Heart right ventricle (tissue), 16 donors: ENCODE measurements around the gene PLA2G4E. TPM values are rescaled to one million over a fixed set of nuclear protein-coding genes. Genes with fewer than 3 reads are reported as not detected.

Source experiments
- ATAC-seq, 8 donors: fragments of 200-7000 bp; cut with Tn5 transposase; one replicate each; pipeline ENCODE4 v1.9.1; 2020; ENCODE audit warnings: mild to moderate bottlenecking in 8 of 8, moderate library complexity in 8 of 8, moderate number of reproducible peaks in 1 of 8
- DNase-seq, 2 donors: peaks; one replicate each; pipeline ENCODE4 v3.0.0-alpha.2; 2020
- H3K27ac ChIP-seq, 10 donors: fragments of 200-600 bp; sonication (generic) in 2 of 10; one replicate each; pipeline versions ENCODE4 v1.5.0 to v1.8.0; 2020 to 2022; ENCODE audit warnings: mild to moderate bottlenecking in 3 of 10
- H3K27me3 ChIP-seq, 7 donors: fragments of 200-600 bp; one replicate each; pipeline ENCODE4 v1.8.0; 2021 to 2022; ENCODE audit warnings: mild to moderate bottlenecking in 2 of 7
- H3K36me3 ChIP-seq, 9 donors: fragments of 200-600 bp; sonication (generic) in 1 of 9; one replicate each; pipeline versions ENCODE4 v1.5.0 to v1.8.0; 2020 to 2022; ENCODE audit warnings: mild to moderate bottlenecking in 2 of 9
- H3K4me1 ChIP-seq, 9 donors: fragments of 200-600 bp; sonication (generic) in 1 of 9; one replicate each; pipeline versions ENCODE4 v1.5.0 to v1.8.0; 2020 to 2022; ENCODE audit warnings: mild to moderate bottlenecking in 4 of 9
- H3K4me3 ChIP-seq, 10 donors: fragments of 200-600 bp; sonication (generic) in 2 of 10; one replicate each; pipeline versions ENCODE4 v1.5.0 to v1.8.0; 2020 to 2022; ENCODE audit warnings: mild to moderate bottlenecking in 7 of 10, moderate library complexity in 2 of 10
- H3K9me3 ChIP-seq, 11 donors: fragments of 200-600 bp in 10 of 11; sonication (generic) in 2 of 11; one replicate each; pipeline versions ENCODE4 v1.5.0 to v1.8.0; 2013 to 2022; ENCODE audit warnings: mild to moderate bottlenecking in 2 of 11, control low read depth in 1 of 11, moderate library complexity in 1 of 11
- WGBS, 2 donors: extraction: QIAGEN DNeasy Blood & Tissue Kit; methylation state at CpG; one replicate each; pipeline ENCODE4 v1.1.7; 2013; ENCODE audit warnings: inconsistent platforms in 1 of 2; 5-methylcytosine and 5-hydroxymethylcytosine counted together
- intact Hi-C, 10 donors: fragments of 100-400 bp; cut with DNase I; formaldehyde crosslinking; loops; one replicate each; pipeline versions ENCODE4 v1.11.1 to v1.14.2; 2022
- polyA plus RNA-seq, 2 donors: library from polyadenylated mRNA; stranded (reverse); fragments of 200-250 nt; gene quantifications; one replicate each; pipeline ENCODE4 v1.2.3, GENCODE V29; 2013
- total RNA-seq, 10 donors: library from RNA; stranded (reverse); fragmentation: NEBNext Ultra II Directional in 3 of 10; extraction: Animal tissue kit (Norgen Biotek cat#: 25700) in 3 of 10; gene quantifications; one replicate each; pipeline versions ENCODE4 v1.2.1 to v1.2.4, GENCODE V29; 2021 to 2023
- TF ChIP-seq, protein P1 (sequence below), 9 donors: fragments of 200-600 bp; sonication (generic) in 2 of 9; IDR thresholded peaks; one replicate each; pipeline versions ENCODE4 v1.5.0 to v1.8.0; 2021 to 2022; ENCODE audit warnings: antibody characterized with exemption in 9 of 9, mild to moderate bottlenecking in 5 of 9, moderate library complexity in 1 of 9
- donor health status: Arrhythmogenic right ventricular cardiomyopathy.
- donor health status: ischemic (EF 13 %, LVEDD 7.1; RV severe dilation, severe dysfunction).
- donor health status: healthy with polysubstance abuse.
- donor health status: DM: no; HTN: yes; CAD: no.
- donor health status: DM: no; HTN: no; CAD: no.
- donor health status: ischemic (EF 25% LVEDD 6.9; RV normal size, moderate dysfunction).
- donor health status: ischemic (EF 25% LVEDD 5.7; RV mildly dilated, moderate dysfunction).
- donor health status: healthy.
- donor health status: DM: yes; HTN: yes; CAD: no.
- donor health status: Ischemic cardiomyopathy.
- donor health status: ischemic (EF 35%, LVEDD 5.7; RV mildly dilated, moderate dysfunction).
- donor health status: nonischemic (EF 11% LVEDD 7.7; RV severe dilation, severe dysfunction).
- donor health status: DM: yes; HTN: yes; CAD: no.
- donor health status: PGD.
- donor health status: ischemic (EF 29% LVEDD 5.4; RV normal size, mild dysfunction).
- donor health status: nonischemic (EF 23%, LVEDD 6.1; RV moderate dilation, normal function).

PLA2G4E gene
- total and polyA plus RNA-seq, 12 donors = 0.05 to 0.79 (median 0.07) TPM; not detected in 7

DNA sequence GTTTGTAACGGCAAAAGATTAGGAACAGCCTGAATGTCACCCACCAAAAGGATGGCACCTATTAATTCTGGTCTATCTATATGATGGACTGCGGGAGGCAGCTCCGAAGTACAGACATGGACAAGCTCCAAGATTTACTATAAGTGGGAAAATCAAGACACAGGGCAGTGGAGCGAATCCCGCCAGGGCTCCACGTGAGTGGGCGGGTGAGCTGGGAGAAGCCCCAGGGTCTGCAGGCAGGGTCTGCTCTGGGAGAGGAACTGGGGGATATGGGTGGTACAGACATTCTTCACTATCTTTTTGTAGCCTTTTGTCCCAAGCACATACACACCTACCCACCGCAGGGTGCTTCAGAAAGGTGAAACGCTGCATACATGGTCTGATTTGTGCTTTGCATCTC is 88.7 kb downstream of the PLA2G4E start:
- ATAC-seq = no peak
- intact Hi-C loops = loop anchor here in 1 of 10 donors (5.0 kb wide), 1 partner anchor 40 kb away; the partner anchor contains the start of gene EHD4
- no peaks in the 10 kb centered on the region for H3K27me3 ChIP-seq
- DNase-seq = no peak
- 93 to 94% methylated on average over 9 of the region's 9 CpGs for WGBS, 2 donors
- H3K4me3 ChIP-seq = no peak overlapping the region
- peaks cover 36 to 100% (median 97%) of the 10 kb centered on the region in 9 donors for H3K4me1 ChIP-seq
- H3K27ac ChIP-seq = peak overlapping the region in 6 of 10 donors; percentile 46 to 86 (median 80)
- H3K36me3 ChIP-seq = peaks cover 0 to 8% (median 0%) of the 10 kb centered on the region in 9 donors
- TF ChIP-seq, protein P1, sequence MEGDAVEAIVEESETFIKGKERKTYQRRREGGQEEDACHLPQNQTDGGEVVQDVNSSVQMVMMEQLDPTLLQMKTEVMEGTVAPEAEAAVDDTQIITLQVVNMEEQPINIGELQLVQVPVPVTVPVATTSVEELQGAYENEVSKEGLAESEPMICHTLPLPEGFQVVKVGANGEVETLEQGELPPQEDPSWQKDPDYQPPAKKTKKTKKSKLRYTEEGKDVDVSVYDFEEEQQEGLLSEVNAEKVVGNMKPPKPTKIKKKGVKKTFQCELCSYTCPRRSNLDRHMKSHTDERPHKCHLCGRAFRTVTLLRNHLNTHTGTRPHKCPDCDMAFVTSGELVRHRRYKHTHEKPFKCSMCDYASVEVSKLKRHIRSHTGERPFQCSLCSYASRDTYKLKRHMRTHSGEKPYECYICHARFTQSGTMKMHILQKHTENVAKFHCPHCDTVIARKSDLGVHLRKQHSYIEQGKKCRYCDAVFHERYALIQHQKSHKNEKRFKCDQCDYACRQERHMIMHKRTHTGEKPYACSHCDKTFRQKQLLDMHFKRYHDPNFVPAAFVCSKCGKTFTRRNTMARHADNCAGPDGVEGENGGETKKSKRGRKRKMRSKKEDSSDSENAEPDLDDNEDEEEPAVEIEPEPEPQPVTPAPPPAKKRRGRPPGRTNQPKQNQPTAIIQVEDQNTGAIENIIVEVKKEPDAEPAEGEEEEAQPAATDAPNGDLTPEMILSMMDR (IDR thresholded peaks at IDR 0.05) = no peak
- no peaks in the 10 kb centered on the region for H3K9me3 ChIP-seq

Other genes with a start within 250 kb of the PLA2G4E start
- gene MAPKBP1, start 246.6 kb downstream of the PLA2G4E start, total RNA-seq = 10 to 100 TPM in 9 of 10 donors, 1 to 10 TPM in 1; 8.3 to 17.0 (median 13.3) TPM
- 10 to 100 TPM in 1 of 2 donors, 1 to 10 TPM in 1; 3.4 to 27.2 TPM for gene MAPKBP1, start 246.6 kb downstream of the PLA2G4E start, polyA plus RNA-seq
- 10 to 100 TPM; 11.0 to 20.9 (median 12.9) TPM for gene JMJD7, start 192.9 kb downstream of the PLA2G4E start, total RNA-seq
- gene JMJD7, start 192.9 kb downstream of the PLA2G4E start, polyA plus RNA-seq = 10 to 100 TPM in 1 of 2 donors, 1 to 10 TPM in 1; 8.6 to 23.0 TPM
- gene PLA2G4B, start 182.2 kb downstream of the PLA2G4E start, total RNA-seq = 1 to 10 TPM; 1.6 to 6.7 (median 3.2) TPM
- gene PLA2G4B, start 182.2 kb downstream of the PLA2G4E start, polyA plus RNA-seq = 10 to 100 TPM in 1 of 2 donors, 1 to 10 TPM in 1; 2.7 to 16.0 TPM
- 1 to 10 TPM; 1.6 to 5.9 (median 2.4) TPM for gene SPTBN5, start 127.0 kb downstream of the PLA2G4E start, total RNA-seq
- gene SPTBN5, start 127.0 kb downstream of the PLA2G4E start, polyA plus RNA-seq = 1 to 10 TPM in 1 of 2 donors, under 1 TPM in 1; 0.94 to 8.7 TPM
- 10 to 100 TPM; 29.8 to 62.7 (median 46.6) TPM for gene EHD4, start 48.5 kb downstream of the PLA2G4E start, total RNA-seq
- 10 to 100 TPM; 23.4 to 24.2 TPM for gene EHD4, start 48.5 kb downstream of the PLA2G4E start, polyA plus RNA-seq
- not detected for gene PLA2G4D, start 73.5 kb upstream of the PLA2G4E start, total RNA-seq
- not detected for gene PLA2G4D, start 73.5 kb upstream of the PLA2G4E start, polyA plus RNA-seq
- 10 to 100 TPM in 1 of 10 donors, 1 to 10 TPM in 7, under 1 TPM in 2; 0.38 to 13.8 (median 1.7) TPM for gene PLA2G4F, start 135.6 kb upstream of the PLA2G4E start, total RNA-seq
- gene PLA2G4F, start 135.6 kb upstream of the PLA2G4E start, polyA plus RNA-seq = 1 to 10 TPM in 1 of 2 donors, under 1 TPM in 1; 0.03 to 5.5 TPM
- gene VPS39, start 187.3 kb upstream of the PLA2G4E start, total RNA-seq = 10 to 100 TPM; 34.8 to 55.0 (median 49.2) TPM
- 10 to 100 TPM; 24.9 to 33.9 TPM for gene VPS39, start 187.3 kb upstream of the PLA2G4E start, polyA plus RNA-seq